GM12872 (cell line): Measurements from ENCODE around the gene VPS9D1.
A peak's percentile ranks its signal among the peaks of the same experiment; 100 is the strongest.

Source experiments
- CTCF ChIP-seq: IDR thresholded peaks from 3 replicates; pipeline ENCODE4 v1.5.1; 2011; ENCODE audit warnings: low read depth, mild to moderate bottlenecking, low read length, moderate library complexity; ENCODE audit not compliant: insufficient read depth

VPS9D1 gene

DNA sequence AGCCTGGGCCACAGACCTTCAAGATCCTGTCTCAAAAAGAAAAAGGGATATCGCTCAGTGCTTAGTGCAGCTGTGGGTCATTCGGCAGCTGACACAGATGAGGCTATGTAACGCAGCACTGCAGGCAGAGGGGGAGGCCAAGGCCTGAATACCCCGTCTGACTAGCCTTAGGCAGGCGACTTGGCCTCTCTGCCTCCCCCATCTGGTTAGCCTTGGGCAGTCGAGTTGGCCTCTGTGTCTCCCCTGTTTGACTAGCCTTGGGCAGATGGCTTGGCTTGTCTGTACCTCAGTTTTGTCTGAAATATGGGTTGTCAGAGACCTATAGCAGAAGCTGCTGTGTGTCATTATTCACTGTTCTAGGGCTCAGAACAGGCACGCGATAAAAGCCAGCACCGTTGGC, 53.1 kb downstream of the VPS9D1 start:
- no peak for TF ChIP-seq CTCF

- TF ChIP-seq CTCF: peak; percentile 44; the same call in 2 of the 3 replicates
Measured at GRCh38 chr16:89667000-89667399, 53.7 kb downstream of the VPS9D1 start.

- TF ChIP-seq CTCF: no peak
Measured at GRCh38 chr16:89661215-89661614, 59.5 kb downstream of the VPS9D1 start.

DNA sequence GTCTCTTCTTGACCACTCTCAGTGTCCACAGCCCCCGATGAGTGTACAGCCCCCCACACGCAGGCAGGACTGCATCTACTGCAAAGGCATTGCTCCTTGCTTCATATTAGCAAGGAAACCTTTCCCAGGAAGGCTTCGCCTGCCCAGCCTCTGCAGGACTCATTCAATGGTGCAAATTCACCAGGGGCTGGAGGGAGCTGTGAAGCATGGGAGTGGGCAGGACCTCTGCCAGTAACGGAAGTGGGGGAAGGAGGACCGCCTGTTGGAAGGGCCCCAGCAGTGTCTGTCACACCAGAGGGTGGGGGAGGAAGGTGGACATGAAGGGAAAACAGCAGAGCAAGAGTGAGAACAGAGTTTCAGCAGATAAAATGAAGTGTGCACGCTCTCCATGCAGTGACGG, 60.6 kb downstream of the VPS9D1 start:
- no peak for TF ChIP-seq CTCF

GRCh38 chr16:89658221-89658879, 62.3 kb downstream of the VPS9D1 start:
- no peak for TF ChIP-seq CTCF

GRCh38 chr16:89657442-89658220, 63.1 kb downstream of the VPS9D1 start, which contains the start of the genes CHMP1A and SPATA33:
Gene CHMP1A (minus strand): TSS chr16:89657708. CDS start chr16:89657588, 120 bp downstream.
Gene SPATA33 (plus strand): TSS chr16:89657836. CDS start chr16:89657912, 76 bp downstream.
- TF ChIP-seq CTCF: no peak
